Right renal pelvis (tissue), 4 donors: ENCODE data around the gene ALDH3B2. TPM values are rescaled to one million over a fixed set of nuclear protein-coding genes. Genes with fewer than 3 reads are reported as not detected.
A peak's percentile ranks its signal among the peaks of the same experiment; 100 is the strongest.
"Not testable (repeated sequence)": the region's sequence is repeated elsewhere in the genome, so short reads cannot be mapped to it uniquely, and the experiment has no call there.

ENCODE experiments used
- DNase-seq, 4 donors: peaks; one replicate each; pipeline ENCODE4 v3.0.0-alpha.2; 2013; ENCODE audit warnings: low read depth in 4 of 4, low spot score in 3 of 4, missing footprints in 1 of 4
- polyA plus RNA-seq, 4 donors: library from polyadenylated mRNA; unstranded; fragments of 120-200 nt; gene quantifications; one replicate each; pipeline ENCODE4 v1.2.1, GENCODE V29; 2013; ENCODE audit not compliant: insufficient read length in 4 of 4

ALDH3B2 gene
- polyA plus RNA-seq, 4 donors = 1.9 to 4.8 (median 3.1) TPM

GRCh38 chr11:67632175-67632981 lies 42.0 kb downstream of the ALDH3B2 start:
- DNase-seq = no peak

- DNase-seq = no peak
Measured at GRCh38 chr11:67631853-67632174, 42.6 kb downstream of the ALDH3B2 start.

GRCh38 chr11:67631411-67631810 lies 43.0 kb downstream of the ALDH3B2 start:
- no peak for DNase-seq

- no peak for DNase-seq
Measured at GRCh38 chr11:67630943-67631331, 43.5 kb downstream of the ALDH3B2 start.

- peak; percentile 89 to 93 (median 92) for DNase-seq
Measured at GRCh38 chr11:67630228-67630942, 44.0 kb downstream of the ALDH3B2 start.

GRCh38 chr11:67629386-67630227 lies 44.8 kb downstream of the ALDH3B2 start, which contains the start of gene NUDT8:
NUDT8 (minus strand) TSS chr11:67629937; CDS start chr11:67629911, 26 bp downstream.
- DNase-seq = peak in 2 of 4 donors; percentile 44 to 61

- DNase-seq = no peak
Measured at GRCh38 chr11:67628710-67629385, 45.6 kb downstream of the ALDH3B2 start.

GRCh38 chr11:67627812-67628624 lies 46.4 kb downstream of the ALDH3B2 start:
- DNase-seq = no peak

GRCh38 chr11:67627441-67627811 lies 47.0 kb downstream of the ALDH3B2 start:
- DNase-seq = no peak

- no peak for DNase-seq
Measured at GRCh38 chr11:67626970-67627369, 47.5 kb downstream of the ALDH3B2 start.

GRCh38 chr11:67626131-67626833 lies 48.1 kb downstream of the ALDH3B2 start:
- not testable (repeated sequence) for DNase-seq

- DNase-seq = not testable (repeated sequence)
Measured at GRCh38 chr11:67623795-67624194, 50.6 kb downstream of the ALDH3B2 start.

GRCh38 chr11:67622905-67623304 lies 51.5 kb downstream of the ALDH3B2 start:
- not testable (repeated sequence) for DNase-seq

- not testable (repeated sequence) for DNase-seq
Measured at GRCh38 chr11:67621928-67622327, 52.5 kb downstream of the ALDH3B2 start.

GRCh38 chr11:67620621-67621020 lies 53.8 kb downstream of the ALDH3B2 start:
- not testable (repeated sequence) for DNase-seq

GRCh38 chr11:67619683-67620618 lies 54.5 kb downstream of the ALDH3B2 start:
- DNase-seq = not testable (repeated sequence)

GRCh38 chr11:67618901-67619659 lies 55.3 kb downstream of the ALDH3B2 start:
- not testable (repeated sequence) for DNase-seq
